Body of pancreas (tissue), 4 donors: ENCODE data around the gene TTC28. TPM values are rescaled to one million over a fixed set of nuclear protein-coding genes. Genes with fewer than 3 reads are reported as not detected.
"Not testable (repeated sequence)": the region's sequence is repeated elsewhere in the genome, so short reads cannot be mapped to it uniquely, and the experiment has no call there.

Experiments used
- ATAC-seq: fragments of 150-250 bp; one replicate; pipeline ENCODE4 v1.9.1; 2016
- DNase-seq, 4 donors: peaks; one replicate each; pipeline ENCODE4 v3.0.0-alpha.2; 2019
- H3K27ac ChIP-seq, 4 donors: fragments of 200-600 bp; sonication (generic); 1 replicate in 3 of 4; 2 replicates in 1 of 4; pipeline versions ENCODE4 v1.5.1 to v1.6.1; 2016 to 2019; ENCODE audit warnings: mild to moderate bottlenecking in 1 of 4, mixed read lengths in 1 of 4, moderate library complexity in 1 of 4
- H3K27me3 ChIP-seq, 2 donors: fragments of 200-600 bp; sonication (generic); one replicate each; pipeline ENCODE4 v1.6.0; 2016; ENCODE audit warnings: mild to moderate bottlenecking in 1 of 2
- H3K36me3 ChIP-seq, 2 donors: fragments of 200-600 bp; sonication (generic); replicated peaks in 1 of 2; 2 replicates each; pipeline ENCODE4 v1.5.1; 2016; ENCODE audit warnings: low read depth in 2 of 2; ENCODE audit not compliant: insufficient read depth in 1 of 2
- H3K4me1 ChIP-seq: fragments of 200-600 bp; sonication (generic); one replicate; pipeline ENCODE4 v1.6.0; 2016
- H3K4me3 ChIP-seq, 2 donors: fragments of 200-600 bp; sonication (generic); 1 replicate in 1 of 2; 2 replicates in 1 of 2; pipeline ENCODE4 v1.5.1; 2016 to 2019
- H3K9me3 ChIP-seq, 3 donors: fragments of 200-600 bp; sonication (generic); 1 replicate in 2 of 3; 2 replicates in 1 of 3; pipeline ENCODE4 v1.5.1; 2016
- POLR2A ChIP-seq, 3 donors: fragments of 450-650 bp; IDR thresholded peaks; one replicate each; pipeline ENCODE4 v1.6.1; 2016; ENCODE audit warnings: antibody characterized with exemption in 3 of 3, mild to moderate bottlenecking in 2 of 3
- WGBS, 2 donors: methylation state at CpG; one replicate each; pipeline ENCODE4 v1.1.5; 2017; 5-methylcytosine and 5-hydroxymethylcytosine counted together
- intact Hi-C: fragments of 100-400 bp; cut with DNase I; formaldehyde crosslinking; loops from one replicate; pipeline ENCODE4 v1.15.1; 2023
- total RNA-seq, 2 donors: library from RNA; depleted of rRNA; stranded (reverse); fragments of >200 nt; gene quantifications; one replicate each; pipeline ENCODE4 v1.1.0, GENCODE V29; 2016
- TF ChIP-seq, protein P1 (sequence below), 7 experiments: fragments of 450-650 bp in 4 of 7; fragments of 200-600 bp in 3 of 7; sonication (generic) in 3 of 7; IDR thresholded peaks; one replicate each; pipeline ENCODE4 v1.5.1; 2016 to 2019; ENCODE audit warnings: antibody characterized with exemption in 7 of 7

TTC28 gene
- total RNA-seq, 2 donors from 2014 or later: 21.0 to 87.3 TPM

DNA sequence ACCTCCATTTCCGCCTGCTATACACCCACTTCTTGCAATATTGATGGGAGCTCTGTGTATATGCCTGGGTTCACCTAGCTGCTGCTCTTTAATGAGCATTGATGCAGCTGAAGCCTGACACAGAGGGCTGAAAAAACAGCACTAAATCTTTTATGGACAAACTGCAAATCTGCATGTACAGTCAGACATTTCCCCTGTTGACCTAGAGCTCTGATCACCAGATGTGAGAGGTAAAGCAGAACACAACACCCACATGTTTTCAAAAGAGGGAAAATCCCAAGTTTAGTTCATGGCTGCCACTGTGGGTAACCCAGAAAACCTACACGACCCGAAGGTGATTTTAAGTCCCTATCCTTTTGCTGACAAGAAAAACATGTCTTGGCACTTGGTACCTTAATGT lies 457.6 kb downstream of the TTC28 start:
- H3K36me3 ChIP-seq: no peaks in the 10 kb centered on the region
- intact Hi-C loops: no loop called here
- H3K27me3 ChIP-seq: no peaks in the 10 kb centered on the region
- ATAC-seq: no peak
- DNase-seq: no peak
- no peaks in the 10 kb centered on the region for H3K4me1 ChIP-seq
- no peak overlapping the region for H3K27ac ChIP-seq
- TF ChIP-seq POLR2A (IDR thresholded peaks at IDR 0.05): no peak
- TF ChIP-seq, protein P1, sequence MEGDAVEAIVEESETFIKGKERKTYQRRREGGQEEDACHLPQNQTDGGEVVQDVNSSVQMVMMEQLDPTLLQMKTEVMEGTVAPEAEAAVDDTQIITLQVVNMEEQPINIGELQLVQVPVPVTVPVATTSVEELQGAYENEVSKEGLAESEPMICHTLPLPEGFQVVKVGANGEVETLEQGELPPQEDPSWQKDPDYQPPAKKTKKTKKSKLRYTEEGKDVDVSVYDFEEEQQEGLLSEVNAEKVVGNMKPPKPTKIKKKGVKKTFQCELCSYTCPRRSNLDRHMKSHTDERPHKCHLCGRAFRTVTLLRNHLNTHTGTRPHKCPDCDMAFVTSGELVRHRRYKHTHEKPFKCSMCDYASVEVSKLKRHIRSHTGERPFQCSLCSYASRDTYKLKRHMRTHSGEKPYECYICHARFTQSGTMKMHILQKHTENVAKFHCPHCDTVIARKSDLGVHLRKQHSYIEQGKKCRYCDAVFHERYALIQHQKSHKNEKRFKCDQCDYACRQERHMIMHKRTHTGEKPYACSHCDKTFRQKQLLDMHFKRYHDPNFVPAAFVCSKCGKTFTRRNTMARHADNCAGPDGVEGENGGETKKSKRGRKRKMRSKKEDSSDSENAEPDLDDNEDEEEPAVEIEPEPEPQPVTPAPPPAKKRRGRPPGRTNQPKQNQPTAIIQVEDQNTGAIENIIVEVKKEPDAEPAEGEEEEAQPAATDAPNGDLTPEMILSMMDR (IDR thresholded peaks at IDR 0.05): no peak
- 64 to 82% methylated on average over 3 of the region's 3 CpGs for WGBS, 2 donors
- no peak overlapping the region for H3K4me3 ChIP-seq
- no peaks in the 10 kb centered on the region for H3K9me3 ChIP-seq

DNA sequence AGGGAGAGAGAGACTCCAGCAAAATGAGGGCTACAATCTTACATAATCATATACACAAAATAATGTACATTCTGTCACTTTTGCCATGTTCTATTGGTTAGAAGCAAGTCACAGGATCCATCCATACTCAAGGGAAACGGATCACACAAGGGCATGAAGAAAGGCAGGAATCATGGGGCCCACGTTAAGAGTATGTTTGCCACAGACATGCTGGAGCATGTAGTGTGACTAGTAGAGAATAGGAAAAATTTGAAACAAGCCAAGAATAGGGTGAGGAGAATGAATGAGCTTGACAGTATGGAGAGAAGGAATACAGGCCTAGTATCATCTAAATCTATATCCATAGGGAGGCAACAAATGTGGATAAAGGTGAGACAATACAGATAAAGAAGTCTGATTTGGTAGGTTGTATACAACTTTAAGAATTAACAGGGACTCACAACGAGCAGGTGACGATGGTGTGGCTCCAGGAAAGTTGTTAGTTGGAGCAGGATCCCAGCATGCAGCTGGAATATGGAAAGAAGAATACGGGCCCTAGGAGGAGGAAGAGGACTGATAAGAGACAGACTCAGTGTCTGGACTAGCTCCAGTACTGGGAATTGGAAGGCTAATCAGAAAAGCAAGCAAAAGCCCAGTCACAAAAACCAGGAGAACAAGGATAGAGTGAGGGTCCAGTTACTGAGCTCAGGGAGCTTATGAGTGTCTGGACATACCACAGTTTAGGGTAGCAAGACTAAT lies 458.8 kb downstream of the TTC28 start:
- DNase-seq: no peak
- H3K36me3 ChIP-seq: no peaks in the 10 kb centered on the region
- TF ChIP-seq, protein P1 (IDR thresholded peaks at IDR 0.05): no peak
- no peak for TF ChIP-seq POLR2A (IDR thresholded peaks at IDR 0.05)
- H3K4me1 ChIP-seq: no peaks in the 10 kb centered on the region
- H3K4me3 ChIP-seq: no peak overlapping the region
- intact Hi-C loops: no loop called here
- no peak for ATAC-seq
- WGBS, 2 donors: 60 to 67% methylated on average over 5 of the region's 5 CpGs
- no peak overlapping the region for H3K27ac ChIP-seq
- H3K9me3 ChIP-seq: no peaks in the 10 kb centered on the region
- no peaks in the 10 kb centered on the region for H3K27me3 ChIP-seq

DNA sequence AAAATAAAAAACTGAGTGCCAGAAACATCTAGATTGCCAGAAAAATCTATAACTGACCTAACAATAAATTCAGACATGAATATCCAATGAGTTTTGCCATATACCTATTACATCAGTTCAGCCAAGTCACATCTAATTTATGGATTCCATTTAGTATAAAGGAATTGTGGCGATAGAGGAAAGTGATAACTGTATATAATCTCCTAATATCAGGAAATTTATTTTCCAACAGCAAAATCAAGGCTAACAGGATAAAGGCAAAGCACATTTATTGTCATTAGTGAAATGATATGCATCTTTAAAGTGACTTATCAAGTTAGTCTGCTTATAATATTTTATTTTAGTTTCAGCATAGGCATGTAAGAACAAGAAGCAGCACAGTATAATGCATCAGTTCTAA lies 462.4 kb downstream of the TTC28 start:
- no peak overlapping the region for H3K4me3 ChIP-seq
- H3K27ac ChIP-seq: no peak overlapping the region
- WGBS, 2 donors: 94 to 100% methylated on average over 1 of the region's 1 CpG
- DNase-seq: no peak
- no peaks in the 10 kb centered on the region for H3K9me3 ChIP-seq
- no peaks in the 10 kb centered on the region for H3K4me1 ChIP-seq
- intact Hi-C loops: no loop called here
- no peak for ATAC-seq
- TF ChIP-seq, protein P1 (IDR thresholded peaks at IDR 0.05): no peak
- no peak for TF ChIP-seq POLR2A (IDR thresholded peaks at IDR 0.05)
- H3K27me3 ChIP-seq: no peaks in the 10 kb centered on the region
- no peaks in the 10 kb centered on the region for H3K36me3 ChIP-seq

DNA sequence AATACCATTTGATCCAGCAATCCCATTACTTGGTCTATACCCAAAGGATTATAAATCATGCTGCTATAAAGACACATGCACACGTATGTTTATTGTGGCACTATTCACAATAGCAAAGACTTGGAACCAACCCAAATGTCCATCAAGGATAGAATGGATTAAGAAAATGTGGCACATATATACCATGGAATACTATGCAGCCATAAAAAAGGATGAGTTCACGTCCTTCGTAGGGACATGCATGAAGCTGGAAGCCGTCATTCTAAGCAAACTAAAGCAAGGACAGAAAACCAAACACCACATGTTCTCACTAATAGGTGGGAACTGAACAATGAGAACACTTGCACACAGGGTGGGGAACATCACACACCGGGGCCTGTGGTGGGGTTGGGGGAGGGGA lies 464.9 kb downstream of the TTC28 start:
- WGBS, 2 donors: 89 to 92% methylated on average over 5 of the region's 5 CpGs
- H3K27ac ChIP-seq: not testable (repeated sequence)

DNA sequence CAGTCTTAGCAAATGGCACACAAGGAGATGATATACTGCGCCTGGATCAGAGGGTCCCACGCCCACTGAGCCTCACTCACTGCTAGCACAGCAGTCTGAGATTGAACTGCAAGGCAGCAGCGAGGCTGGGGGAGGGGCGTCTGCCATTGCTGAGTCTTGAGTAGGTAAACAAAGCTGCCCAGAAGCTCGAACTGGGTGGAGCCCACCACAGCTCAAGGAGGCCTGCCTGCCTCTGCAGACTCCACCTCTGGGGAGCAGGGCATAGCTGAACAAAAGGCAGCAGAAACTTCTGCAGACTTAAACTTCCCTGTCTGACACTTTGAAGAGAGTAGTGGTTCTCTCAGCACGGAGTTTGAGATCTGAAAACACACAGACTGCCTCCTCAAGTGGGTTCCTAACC lies 470.2 kb downstream of the TTC28 start:
- H3K36me3 ChIP-seq, H3K27ac ChIP-seq, H3K4me1 ChIP-seq, H3K9me3 ChIP-seq, H3K27me3 ChIP-seq, DNase-seq, ATAC-seq, intact Hi-C loops, H3K4me3 ChIP-seq: not testable (repeated sequence)
- WGBS, 2 donors: 74 to 89% methylated on average over 3 to 6 of the region's 6 CpGs

More for the DNA sequence above, 464.9 kb downstream of the TTC28 start:
- H3K36me3 ChIP-seq, H3K27me3 ChIP-seq, DNase-seq, H3K4me1 ChIP-seq, H3K9me3 ChIP-seq, ATAC-seq, H3K4me3 ChIP-seq, intact Hi-C loops: not testable (repeated sequence)

DNA sequence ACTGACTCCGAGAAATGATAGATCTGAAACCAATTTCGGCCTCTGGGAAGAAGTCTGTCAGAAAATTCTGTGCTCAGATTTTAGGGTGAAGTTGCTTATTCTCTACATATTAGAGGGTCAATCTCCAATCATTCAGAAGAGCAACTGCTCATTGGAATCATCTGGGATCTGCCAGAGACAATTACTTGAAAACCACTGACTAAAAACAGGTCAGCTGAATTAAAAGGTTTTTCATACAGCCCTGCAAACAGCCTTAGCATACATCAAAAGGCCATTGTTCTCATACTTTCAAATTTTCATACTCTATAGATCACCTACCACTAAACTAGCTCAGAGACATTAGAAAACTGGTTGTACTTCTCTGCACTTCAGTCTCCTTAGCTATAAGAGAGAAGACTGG lies 470.9 kb downstream of the TTC28 start:
- 79 to 84% methylated on average over 2 of the region's 2 CpGs for WGBS, 2 donors
- no peaks in the 10 kb centered on the region for H3K36me3 ChIP-seq
- no peak overlapping the region for H3K4me3 ChIP-seq
- intact Hi-C loops: no loop called here
- no peaks in the 10 kb centered on the region for H3K4me1 ChIP-seq
- ATAC-seq: no peak
- TF ChIP-seq, protein P1 (IDR thresholded peaks at IDR 0.05): no peak
- no peak for TF ChIP-seq POLR2A (IDR thresholded peaks at IDR 0.05)
- H3K27me3 ChIP-seq: no peaks in the 10 kb centered on the region
- no peaks in the 10 kb centered on the region for H3K9me3 ChIP-seq
- no peak overlapping the region for H3K27ac ChIP-seq
- no peak for DNase-seq
